DMS153 treated with DMSO at 0.1 percent for 48 hours (cell line): Measurements from ENCODE around the gene RNF220.

ENCODE experiments used
- DNase-seq: peaks from one replicate; lab custom pipeline; 2025; ENCODE audit not compliant: unreplicated experiment; lab: John Stamatoyannopoulos, UW

The RNF220 gene

DNA sequence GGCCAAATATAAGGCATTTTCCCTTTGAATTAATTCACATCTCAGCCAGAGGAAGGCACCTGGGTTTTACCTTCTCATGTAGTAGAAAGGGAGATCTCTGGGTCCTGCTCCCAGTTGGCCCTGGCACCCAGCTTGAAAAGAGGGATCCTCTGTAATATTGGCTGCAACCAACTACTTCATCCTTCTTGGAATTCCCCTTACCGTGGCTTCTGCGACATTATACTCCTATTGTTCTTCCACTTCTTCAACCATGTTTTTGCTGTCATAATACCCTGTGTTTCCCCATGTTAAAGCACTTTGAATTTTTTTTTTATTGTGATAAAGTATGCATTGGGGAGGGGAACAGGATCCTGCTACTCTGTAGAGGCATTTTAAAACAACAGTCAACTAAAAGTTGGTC is 26.8 kb downstream of the RNF220 start:
- DNase-seq, result no peak

- DNase-seq, result no peak
These were observed 28.2 kb downstream of the RNF220 start for GRCh38 chr1:44433209-44433608.

DNA sequence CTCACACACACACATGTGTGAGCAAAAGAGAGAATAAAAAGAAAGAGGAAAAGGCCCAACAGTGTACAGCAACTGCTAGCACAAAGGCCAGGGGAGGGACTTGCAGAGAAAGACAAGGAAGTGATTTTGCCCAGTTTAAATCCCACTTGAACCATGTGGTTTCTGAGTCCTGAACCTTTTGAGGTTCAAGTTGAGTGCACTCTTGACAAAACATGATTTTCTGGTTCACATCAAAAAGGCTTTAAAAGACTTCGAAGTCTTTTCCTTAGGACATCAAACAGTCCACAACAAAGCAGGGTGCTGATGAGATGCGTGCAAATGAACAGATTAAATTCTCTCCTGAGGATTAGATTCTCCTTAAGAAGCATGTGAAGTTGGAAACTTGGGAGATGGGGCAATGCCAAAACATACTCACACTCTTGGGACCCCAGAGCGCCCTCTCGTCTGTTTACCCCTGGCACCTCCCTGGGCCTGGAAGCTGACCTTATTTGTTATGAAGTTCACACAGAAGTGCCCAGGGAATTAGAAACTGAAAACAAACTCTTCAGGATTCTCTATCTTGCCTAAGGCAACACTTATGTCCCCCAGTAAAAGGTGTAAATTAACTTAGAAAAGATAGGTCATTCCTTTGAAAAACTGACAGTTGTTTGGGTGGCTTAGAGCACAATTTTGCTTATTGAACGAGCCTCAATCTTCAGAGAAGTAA is 31.5 kb downstream of the RNF220 start:
- no peak for DNase-seq

- no peak for DNase-seq
These were observed 32.2 kb downstream of the RNF220 start for GRCh38 chr1:44437107-44437716.

GRCh38 chr1:44442791-44443190 is 37.7 kb downstream of the RNF220 start:
- DNase-seq, result no peak

DNA sequence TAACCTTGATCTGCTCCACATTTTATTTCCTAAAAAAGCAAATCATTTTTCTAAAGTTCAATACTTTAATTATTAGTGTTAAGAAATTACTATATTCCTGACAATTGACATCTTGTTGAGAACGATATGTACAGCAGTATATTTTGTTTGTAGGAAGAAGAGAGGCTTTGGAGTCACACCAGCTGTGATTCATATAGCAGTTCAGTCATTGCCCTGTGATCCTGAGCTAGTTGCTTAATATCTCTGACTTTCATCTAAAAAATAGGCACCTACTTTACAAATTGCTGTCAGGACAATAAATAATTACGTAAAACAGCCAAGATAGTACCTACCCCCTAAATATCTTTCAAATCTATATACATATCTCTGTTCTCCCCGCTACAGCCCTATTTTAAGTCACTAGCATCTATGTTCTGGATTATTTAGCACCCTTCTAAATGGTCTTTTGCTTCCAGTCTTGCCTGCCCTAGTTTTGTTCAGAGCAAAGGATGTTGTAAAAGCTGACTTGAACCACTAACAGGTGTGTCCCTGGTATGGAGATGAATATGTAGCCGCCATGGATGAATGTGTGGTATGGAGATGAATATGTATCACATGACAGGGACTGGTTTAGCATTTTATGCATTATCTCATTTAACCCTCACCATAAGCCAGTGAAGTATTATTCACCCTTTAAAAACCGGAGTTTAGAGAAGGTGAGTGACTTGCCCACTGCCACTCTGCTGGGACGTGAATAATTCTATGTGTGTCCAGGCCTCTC is 42.2 kb downstream of the RNF220 start:
- no peak for DNase-seq

DNA sequence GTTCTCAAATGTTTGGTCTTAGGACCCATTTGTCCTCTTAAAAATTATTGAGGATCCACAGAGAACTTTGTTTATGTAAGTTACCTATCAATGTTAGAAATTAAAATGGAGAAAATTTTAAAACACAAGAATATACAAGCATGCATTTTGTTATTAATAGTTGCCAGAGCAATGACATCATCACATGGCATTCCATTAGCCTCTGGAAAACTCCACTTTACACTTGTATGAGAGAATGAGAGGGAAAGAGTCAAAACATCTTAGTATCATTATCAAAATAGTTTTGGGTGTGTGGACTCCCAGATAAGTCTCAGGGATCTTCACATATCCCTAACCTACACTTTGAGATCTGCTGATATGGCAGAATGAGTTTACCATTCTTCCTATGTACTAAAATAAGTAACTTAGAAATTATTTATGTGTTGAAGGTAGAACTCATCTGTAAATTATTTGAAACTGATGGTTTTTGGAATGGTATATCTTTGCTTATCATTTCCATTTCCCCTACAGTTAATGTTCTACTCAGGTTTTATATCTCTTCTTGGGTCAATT is 48.8 kb downstream of the RNF220 start:
- no peak for DNase-seq

GRCh38 chr1:44454704-44455103 is 49.6 kb downstream of the RNF220 start:
- no peak for DNase-seq

- DNase-seq, result no peak
These were observed 55.2 kb downstream of the RNF220 start for GRCh38 chr1:44460107-44460882.

GRCh38 chr1:44464361-44464760 is 59.3 kb downstream of the RNF220 start:
- no peak for DNase-seq

DNA sequence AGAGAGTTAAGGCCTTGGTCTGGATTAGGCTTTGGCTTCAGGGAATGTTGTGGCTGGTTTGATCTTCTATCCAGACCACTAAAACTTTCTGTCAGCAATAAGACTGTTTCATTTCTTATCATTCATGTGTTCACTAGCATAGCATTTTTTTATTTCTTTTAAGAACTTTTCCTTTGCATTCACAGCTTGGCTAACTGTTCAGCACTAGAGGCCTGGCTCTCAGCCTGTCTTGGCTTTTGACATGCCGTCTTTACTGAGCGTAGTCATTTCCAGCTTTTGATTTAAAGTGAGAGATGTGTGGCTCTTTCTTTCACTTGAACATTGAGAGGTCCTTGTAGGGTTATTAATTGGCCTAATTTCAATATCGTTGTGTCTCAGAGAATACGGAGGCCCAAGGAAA is 62.5 kb downstream of the RNF220 start:
- no peak for DNase-seq

DNA sequence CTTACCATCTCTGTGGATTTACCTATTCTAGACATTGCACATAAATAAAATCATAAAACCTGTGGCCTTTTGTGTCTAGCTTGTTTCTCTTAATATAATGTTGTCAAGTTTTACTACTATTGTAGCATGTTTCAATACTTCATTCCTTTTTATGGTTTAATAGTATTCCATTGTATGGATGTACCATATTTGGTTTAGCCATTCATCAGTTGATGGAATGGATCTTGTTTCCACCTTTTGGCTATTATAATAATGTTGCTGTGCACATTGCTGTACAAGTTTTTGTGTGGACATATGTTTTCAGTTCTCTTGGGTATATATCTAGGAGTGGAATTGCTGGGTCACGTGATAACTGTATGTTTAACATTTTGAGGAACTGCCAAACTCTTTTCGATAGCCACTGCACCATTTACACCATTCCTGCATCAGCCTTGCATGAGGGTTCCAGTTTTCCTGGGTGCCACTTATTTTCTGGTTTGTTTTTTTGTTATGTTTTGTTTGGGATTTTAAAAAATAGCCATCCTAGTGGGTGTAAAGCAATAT is 66.9 kb downstream of the RNF220 start:
- no peak for DNase-seq

- no peak for DNase-seq
These were observed 67.8 kb downstream of the RNF220 start for GRCh38 chr1:44472620-44473525.

- no peak for DNase-seq
These were observed 71.8 kb downstream of the RNF220 start for GRCh38 chr1:44476891-44477290.

DNA sequence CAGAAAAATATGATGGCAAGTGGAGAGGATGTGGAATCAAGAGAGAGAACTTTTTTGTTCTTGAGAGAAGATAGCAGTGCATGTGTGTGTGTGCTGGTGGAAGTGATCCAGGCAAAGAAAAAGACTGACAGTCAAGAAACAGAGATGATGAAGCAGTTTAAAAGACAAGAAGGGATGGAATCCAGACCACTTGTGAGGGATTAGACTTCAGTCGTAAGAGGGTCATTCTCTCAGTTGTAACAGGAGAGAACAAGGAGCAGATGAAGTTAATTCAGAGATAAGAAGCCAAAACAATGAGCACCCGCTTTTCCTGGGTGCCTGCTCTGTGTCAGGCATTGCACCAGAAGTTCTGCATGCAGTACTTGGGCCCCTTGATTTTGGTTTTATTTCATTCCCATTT is 76.6 kb downstream of the RNF220 start:
- DNase-seq, result no peak

DNA sequence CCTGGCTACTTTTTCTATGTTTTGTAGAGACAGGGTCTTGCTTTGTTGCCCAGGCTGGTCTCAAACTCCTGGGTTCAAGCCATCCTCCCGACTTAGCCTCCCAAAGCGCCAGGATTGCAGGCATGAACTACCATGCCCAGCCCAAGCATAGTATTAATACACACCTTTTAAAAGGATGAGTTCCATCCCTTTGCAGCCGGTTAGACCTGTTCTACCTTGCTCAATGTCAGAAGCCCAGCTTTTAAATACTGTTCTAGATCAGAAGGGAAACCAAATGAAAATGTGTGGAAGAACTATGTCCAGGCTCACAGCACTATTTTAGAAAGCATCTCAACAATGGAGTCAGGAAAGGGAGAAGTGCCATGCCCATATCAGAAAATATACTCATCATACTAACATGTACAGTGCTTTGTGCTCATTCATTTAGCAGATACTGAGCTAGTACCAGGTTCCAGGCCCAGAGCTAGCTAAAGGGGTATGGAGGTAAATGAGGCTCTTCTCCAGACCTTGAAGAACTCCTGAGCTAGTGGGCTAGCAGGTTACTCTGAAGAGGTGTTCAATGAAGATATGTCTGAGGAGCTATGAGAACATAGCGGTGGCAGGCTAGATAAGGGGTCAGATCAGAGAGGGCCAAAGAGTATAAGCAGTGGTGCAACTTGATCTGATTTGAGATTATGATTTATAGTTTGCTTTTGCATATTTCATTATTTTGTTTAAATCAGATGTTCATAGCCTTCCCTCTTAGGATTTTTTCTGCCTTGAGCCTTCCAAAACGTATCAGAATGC is 78.2 kb downstream of the RNF220 start:
- no peak for DNase-seq

DNA sequence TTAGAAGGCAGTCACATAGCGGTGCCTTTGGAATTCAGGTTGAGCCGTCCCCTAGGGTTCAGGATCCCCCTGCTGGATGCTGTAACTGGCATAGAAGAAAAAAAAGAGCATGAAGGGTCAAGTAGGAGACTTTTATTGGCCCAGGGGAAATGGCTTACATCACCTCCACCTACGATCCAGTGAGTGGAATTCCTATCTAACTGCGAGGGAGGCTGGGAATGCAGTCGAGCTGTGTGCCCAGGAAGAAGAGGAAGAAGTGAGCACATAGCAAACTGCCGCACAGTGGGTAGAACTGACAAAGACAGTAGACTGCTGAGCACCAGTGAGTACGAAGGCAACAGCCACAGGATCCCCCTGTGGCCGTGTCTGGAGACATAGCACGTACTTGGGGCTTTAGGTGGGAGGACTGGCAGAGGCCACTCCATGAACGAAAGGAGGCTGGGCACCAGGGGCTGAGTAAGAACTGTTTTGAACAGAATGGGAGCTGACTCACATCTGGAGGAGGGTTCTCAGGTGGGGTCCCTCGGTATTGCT is 79.2 kb downstream of the RNF220 start:
- no peak for DNase-seq

- DNase-seq, result no peak
These were observed 80.3 kb downstream of the RNF220 start for GRCh38 chr1:44485229-44485933.
